Measurements from ENCODE around the gene ACCSL. TPM values are rescaled to one million over a fixed set of nuclear protein-coding genes. Genes with fewer than 3 reads are reported as not detected.

Gene ACCSL
- total RNA-seq, 4 donors from 2014 or later = not detected

- no peak for TF ChIP-seq CTCF (IDR thresholded peaks at IDR 0.05; ENCODE audit: low read depth)
Measured at GRCh38 chr11:44072757-44073658, 25.2 kb downstream of the ACCSL start.

- no peak for TF ChIP-seq CTCF (IDR thresholded peaks at IDR 0.05; ENCODE audit: low read depth)
Measured at GRCh38 chr11:44078794-44079193, 31.0 kb downstream of the ACCSL start.

- TF ChIP-seq CTCF (IDR thresholded peaks at IDR 0.05; ENCODE audit: low read depth) = no peak
Measured at GRCh38 chr11:44079376-44079775, 31.6 kb downstream of the ACCSL start.

GRCh38 chr11:44080951-44081350 is 33.2 kb downstream of the ACCSL start:
- TF ChIP-seq CTCF (IDR thresholded peaks at IDR 0.05; ENCODE audit: low read depth) = no peak

GRCh38 chr11:44082645-44083044 is 34.9 kb downstream of the ACCSL start:
- TF ChIP-seq CTCF (IDR thresholded peaks at IDR 0.05; ENCODE audit: low read depth) = no peak

- TF ChIP-seq CTCF (IDR thresholded peaks at IDR 0.05; ENCODE audit: low read depth) = no peak
Measured at GRCh38 chr11:44083433-44083832, 35.7 kb downstream of the ACCSL start.

GRCh38 chr11:44083906-44084305 is 36.1 kb downstream of the ACCSL start:
- no peak for TF ChIP-seq CTCF (IDR thresholded peaks at IDR 0.05; ENCODE audit: low read depth)

Measured in subcutaneous adipose tissue (tissue), 4 donors.